ENCODE results near the gene IGSF22. TPM values are rescaled to one million over a fixed set of nuclear protein-coding genes. Genes with fewer than 3 reads are reported as not detected.

The IGSF22 gene
- total RNA-seq, 4 donors from 2014 or later: 0.33 to 0.93 (median 0.78) TPM; not detected in 1

DNA sequence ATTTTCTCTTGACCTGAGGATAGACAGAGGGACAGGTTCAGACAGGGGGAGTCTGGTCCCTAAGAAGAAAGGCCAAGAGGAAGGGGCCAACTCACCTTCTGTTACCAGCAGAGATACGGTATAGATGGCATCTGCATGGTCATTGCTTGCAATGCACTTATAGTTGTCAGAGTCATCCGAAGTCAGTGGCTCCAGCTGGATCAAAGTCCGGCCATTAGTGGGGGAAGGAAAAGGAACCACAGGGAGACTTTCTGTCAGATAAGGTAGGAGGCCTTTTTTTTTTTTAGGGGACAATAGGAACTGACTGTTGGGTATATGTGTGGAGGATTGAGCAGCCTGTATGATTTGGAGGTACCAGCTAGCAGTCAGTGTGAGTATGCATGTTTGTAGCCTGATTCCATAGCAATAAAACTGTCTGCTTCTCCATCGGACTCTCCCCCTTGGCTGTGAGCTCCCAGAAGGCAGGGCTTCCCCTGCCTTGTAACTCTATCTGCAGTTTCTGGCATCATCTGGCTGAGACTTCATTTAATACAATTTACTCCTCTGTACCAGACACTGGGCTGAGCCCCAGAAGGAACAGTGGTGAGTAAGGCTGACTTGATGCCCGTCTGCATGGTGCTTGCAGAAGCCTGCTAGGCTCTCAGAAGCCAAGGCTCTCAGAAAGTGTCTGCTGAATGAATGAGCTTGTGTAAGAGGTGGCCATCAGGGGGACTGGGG, 5.7 kb downstream of the IGSF22 start:
- intact Hi-C loops (cut with DNase I): no loop called here
- Histone ChIP-seq H3K4me3 (replicated peaks in 1 of 3) (no peak overlapping the region), H3K27me3 (no peaks in the 10 kb centered on the region), H3K36me3 (no peaks in the 10 kb centered on the region), H3K9me3 (no peaks in the 10 kb centered on the region), H3K4me1 (peaks cover 0 to 13% of the 10 kb centered on the region in 2 donors), H3K27ac (no peak overlapping the region)
- DNase-seq: no peak
- 70 to 76% methylated on average over 5 of the region's 5 CpGs for WGBS, 2 donors
- TF ChIP-seq POLR2A (IDR thresholded peaks at IDR 0.05): no peak
- TF ChIP-seq, protein P1, sequence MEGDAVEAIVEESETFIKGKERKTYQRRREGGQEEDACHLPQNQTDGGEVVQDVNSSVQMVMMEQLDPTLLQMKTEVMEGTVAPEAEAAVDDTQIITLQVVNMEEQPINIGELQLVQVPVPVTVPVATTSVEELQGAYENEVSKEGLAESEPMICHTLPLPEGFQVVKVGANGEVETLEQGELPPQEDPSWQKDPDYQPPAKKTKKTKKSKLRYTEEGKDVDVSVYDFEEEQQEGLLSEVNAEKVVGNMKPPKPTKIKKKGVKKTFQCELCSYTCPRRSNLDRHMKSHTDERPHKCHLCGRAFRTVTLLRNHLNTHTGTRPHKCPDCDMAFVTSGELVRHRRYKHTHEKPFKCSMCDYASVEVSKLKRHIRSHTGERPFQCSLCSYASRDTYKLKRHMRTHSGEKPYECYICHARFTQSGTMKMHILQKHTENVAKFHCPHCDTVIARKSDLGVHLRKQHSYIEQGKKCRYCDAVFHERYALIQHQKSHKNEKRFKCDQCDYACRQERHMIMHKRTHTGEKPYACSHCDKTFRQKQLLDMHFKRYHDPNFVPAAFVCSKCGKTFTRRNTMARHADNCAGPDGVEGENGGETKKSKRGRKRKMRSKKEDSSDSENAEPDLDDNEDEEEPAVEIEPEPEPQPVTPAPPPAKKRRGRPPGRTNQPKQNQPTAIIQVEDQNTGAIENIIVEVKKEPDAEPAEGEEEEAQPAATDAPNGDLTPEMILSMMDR (IDR thresholded peaks at IDR 0.05): no peak

DNA sequence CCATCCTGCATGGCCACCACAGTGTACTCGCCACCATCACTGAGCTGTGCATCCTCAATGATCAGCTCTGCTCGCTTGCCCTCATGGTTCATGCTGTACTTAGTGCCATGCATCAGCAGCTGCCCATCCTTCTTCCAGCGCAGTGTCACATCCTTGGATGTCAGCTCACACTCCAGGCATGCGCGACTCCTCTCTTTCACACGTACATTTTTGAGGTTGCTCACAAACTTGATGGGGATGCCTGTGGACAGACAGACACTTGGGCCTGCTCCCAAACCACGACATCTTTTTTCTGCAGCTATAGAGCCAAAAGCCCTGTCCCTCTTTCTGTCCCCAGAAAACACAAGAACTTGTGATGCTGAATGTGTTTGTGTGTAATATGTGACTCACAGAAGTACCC, 10.5 kb downstream of the IGSF22 start:
- Histone ChIP-seq H3K4me1 (peaks cover 0 to under 1% of the 10 kb centered on the region in 2 donors), H3K27me3 (no peaks in the 10 kb centered on the region), H3K36me3 (no peaks in the 10 kb centered on the region), H3K27ac (no peak overlapping the region), H3K4me3 (replicated peaks in 1 of 3) (no peak overlapping the region), H3K9me3 (no peaks in the 10 kb centered on the region)
- WGBS, 2 donors: 83 to 91% methylated on average over 7 of the region's 7 CpGs
- DNase-seq: no peak
- TF ChIP-seq, protein P1 (IDR thresholded peaks at IDR 0.05): no peak
- no peak for TF ChIP-seq POLR2A (IDR thresholded peaks at IDR 0.05)
- intact Hi-C loops (cut with DNase I): no loop called here

DNA sequence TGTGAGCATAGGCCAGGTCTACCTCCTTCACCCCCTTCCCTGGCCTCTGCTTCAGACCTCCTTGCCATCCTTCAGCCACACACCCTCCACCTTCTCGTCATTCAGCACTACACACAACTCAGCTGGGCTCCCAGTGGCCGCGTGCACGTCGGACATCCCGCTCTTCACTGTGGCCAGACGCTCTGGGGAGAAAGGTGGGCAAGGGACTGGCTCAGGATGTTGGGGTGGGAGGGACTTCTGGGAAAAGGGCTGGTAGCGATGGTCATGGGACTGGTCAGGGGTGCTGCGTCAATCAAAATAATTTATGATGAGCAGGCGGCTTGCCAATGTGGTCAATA, 11.6 kb downstream of the IGSF22 start:
- H3K4me3 ChIP-seq (replicated peaks in 1 of 3): no peak overlapping the region
- no peaks in the 10 kb centered on the region for H3K4me1 ChIP-seq
- H3K9me3 ChIP-seq: no peaks in the 10 kb centered on the region
- H3K27ac ChIP-seq: no peak overlapping the region
- no peaks in the 10 kb centered on the region for H3K27me3 ChIP-seq
- intact Hi-C loops (cut with DNase I): no loop called here
- TF ChIP-seq POLR2A (IDR thresholded peaks at IDR 0.05): no peak
- TF ChIP-seq, protein P1 (IDR thresholded peaks at IDR 0.05): no peak
- DNase-seq: no peak
- 91 to 92% methylated on average over 10 of the region's 10 CpGs for WGBS, 2 donors
- no peaks in the 10 kb centered on the region for H3K36me3 ChIP-seq

DNA sequence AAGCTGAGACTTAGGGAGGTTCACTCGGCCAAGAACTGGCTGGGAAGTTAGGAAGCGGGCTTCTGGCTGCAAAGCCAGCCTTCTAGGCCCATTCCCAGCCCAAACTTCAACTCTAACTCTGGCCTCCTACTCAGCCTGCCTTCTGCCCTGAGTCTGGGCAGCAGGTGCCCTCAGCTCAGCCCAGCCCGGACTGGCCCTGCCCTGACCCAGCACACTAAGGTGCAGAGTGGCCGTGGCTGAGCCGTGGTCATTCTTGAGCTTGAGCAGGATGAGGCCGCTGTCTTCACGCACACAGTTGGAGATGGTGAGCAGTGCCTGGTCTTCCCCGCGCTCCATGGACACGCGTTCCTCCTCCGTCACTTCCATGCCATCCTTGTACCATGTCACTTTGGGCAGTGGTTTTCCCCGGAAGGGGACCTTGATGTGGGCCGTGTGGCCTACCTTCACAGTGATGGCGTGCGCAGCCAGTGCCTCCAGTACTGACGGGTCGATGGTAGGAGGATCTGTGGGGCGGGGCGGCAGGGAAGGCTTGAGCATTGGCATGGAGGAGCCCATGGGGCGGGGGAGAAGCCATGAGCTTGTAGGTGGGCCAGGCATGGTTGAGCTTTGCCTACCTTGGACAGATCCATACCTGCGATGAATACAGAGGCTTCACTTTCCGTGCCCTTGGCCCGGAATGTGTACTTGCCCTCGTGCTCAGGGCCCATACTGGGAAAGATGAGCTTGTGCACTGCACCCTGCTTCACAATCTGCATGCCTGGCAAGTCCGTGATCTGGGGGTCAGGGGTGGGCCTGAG, 12.1 kb downstream of the IGSF22 start:
- intact Hi-C loops (cut with DNase I): no loop called here
- no peaks in the 10 kb centered on the region for H3K9me3 ChIP-seq
- H3K27ac ChIP-seq: no peak overlapping the region
- WGBS, 2 donors: 92 to 94% methylated on average over 23 to 26 of the region's 26 CpGs
- H3K27me3 ChIP-seq: no peaks in the 10 kb centered on the region
- H3K4me1 ChIP-seq: no peaks in the 10 kb centered on the region
- no peak overlapping the region for H3K4me3 ChIP-seq (replicated peaks in 1 of 3)
- TF ChIP-seq POLR2A (IDR thresholded peaks at IDR 0.05): no peak
- TF ChIP-seq, protein P1 (IDR thresholded peaks at IDR 0.05): no peak
- DNase-seq: no peak
- H3K36me3 ChIP-seq: no peaks in the 10 kb centered on the region

DNA sequence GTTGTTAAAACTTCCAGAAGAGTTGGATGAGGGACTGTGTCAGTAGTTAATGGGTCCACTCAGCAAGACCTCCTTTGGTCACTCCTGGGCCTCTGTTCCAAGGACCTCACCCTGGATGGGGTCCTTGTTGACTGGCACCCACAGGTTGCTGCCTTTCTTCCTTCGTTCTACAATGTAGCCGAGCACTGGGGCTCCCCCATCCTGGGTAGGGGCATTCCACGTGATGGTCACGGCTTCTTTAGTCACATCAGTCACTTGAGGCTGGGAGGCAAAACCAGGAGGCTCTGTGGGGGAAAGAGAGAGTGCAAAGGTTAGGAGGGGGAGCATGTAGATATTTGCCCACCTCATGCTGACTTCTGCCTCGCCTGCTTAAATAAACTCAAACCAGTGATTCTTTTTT, 15.4 kb downstream of the IGSF22 start:
- WGBS, 2 donors: 75 to 83% methylated on average over 5 of the region's 5 CpGs
- intact Hi-C loops (cut with DNase I): no loop called here
- DNase-seq: no peak
- Histone ChIP-seq H3K9me3 (no peaks in the 10 kb centered on the region), H3K27ac (no peak overlapping the region), H3K4me1 (peaks cover 3 to 6% of the 10 kb centered on the region in 2 donors), H3K36me3 (no peaks in the 10 kb centered on the region), H3K27me3 (no peaks in the 10 kb centered on the region), H3K4me3 (replicated peaks in 1 of 3) (no peak overlapping the region)
- no peak for TF ChIP-seq POLR2A (IDR thresholded peaks at IDR 0.05)
- TF ChIP-seq, protein P1 (IDR thresholded peaks at IDR 0.05): no peak

Data from thyroid gland (tissue), 4 donors.